HG03039 (cell line): ENCODE measurements around the gene FAM13A.
"Not testable (repeated sequence)": the region's sequence is repeated elsewhere in the genome, so short reads cannot be mapped to it uniquely, and the experiment has no call there.

Experiments used
- ATAC-seq: cut with Tn5 transposase; IDR thresholded peaks from one replicate; pipeline ENCODE4 v1.9.1; 2021; ENCODE audit warnings: mild to moderate bottlenecking, moderate library complexity; ENCODE audit not compliant: unreplicated experiment

Gene FAM13A

GRCh38 chr4:88964450-88964849 is 92.5 kb downstream of the FAM13A start:
- no peak for ATAC-seq

- no peak for ATAC-seq
Measured at GRCh38 chr4:88963817-88964216, 93.2 kb downstream of the FAM13A start.

GRCh38 chr4:88962396-88962795 is 94.6 kb downstream of the FAM13A start:
- no peak for ATAC-seq

GRCh38 chr4:88960576-88960975 is 96.4 kb downstream of the FAM13A start:
- ATAC-seq: no peak

- no peak for ATAC-seq
Measured at GRCh38 chr4:88958080-88958479, 98.9 kb downstream of the FAM13A start.

GRCh38 chr4:88957570-88957969 is 99.4 kb downstream of the FAM13A start:
- ATAC-seq: no peak

- ATAC-seq: no peak
Measured at GRCh38 chr4:88955580-88956380, 101.2 kb downstream of the FAM13A start.

- no peak for ATAC-seq
Measured at GRCh38 chr4:88953400-88953799, 103.6 kb downstream of the FAM13A start.

- no peak for ATAC-seq
Measured at GRCh38 chr4:88952081-88952480, 104.9 kb downstream of the FAM13A start.

- no peak for ATAC-seq
Measured at GRCh38 chr4:88949605-88950004, 107.4 kb downstream of the FAM13A start.

- no peak for ATAC-seq
Measured at GRCh38 chr4:88940506-88940905, 116.5 kb downstream of the FAM13A start.

GRCh38 chr4:88939697-88940096 is 117.3 kb downstream of the FAM13A start:
- no peak for ATAC-seq

GRCh38 chr4:88938138-88938537 is 118.8 kb downstream of the FAM13A start:
- ATAC-seq: no peak

GRCh38 chr4:88937081-88937480 is 119.9 kb downstream of the FAM13A start:
- ATAC-seq: no peak

GRCh38 chr4:88933414-88934160 is 123.4 kb downstream of the FAM13A start:
- ATAC-seq: no peak

GRCh38 chr4:88928852-88929251 is 128.1 kb downstream of the FAM13A start:
- no peak for ATAC-seq

- ATAC-seq: no peak
Measured at GRCh38 chr4:88927420-88927819, 129.6 kb downstream of the FAM13A start.

GRCh38 chr4:88919056-88919455 is 137.9 kb downstream of the FAM13A start:
- no peak for ATAC-seq

GRCh38 chr4:88913181-88913580 is 143.8 kb downstream of the FAM13A start:
- ATAC-seq: not testable (repeated sequence)

GRCh38 chr4:88911246-88912212 is 145.5 kb downstream of the FAM13A start:
- ATAC-seq: no peak

GRCh38 chr4:88910101-88910500 is 146.9 kb downstream of the FAM13A start:
- no peak for ATAC-seq
